ENCODE data around the gene SPINK7.

SPINK7 gene

GRCh38 chr5:148353634-148354033 lies 41.4 kb downstream of the SPINK7 start:
- Mint-ChIP-seq H3K9me3 (peaks cover under 1% of the 10 kb centered on the region), H3K4me1 (no peaks in the 10 kb centered on the region), H3K4me3 (no peak overlapping the region), H3K27ac (no peak overlapping the region), H3K36me3 (ENCODE audit: low read depth) (no peaks in the 10 kb centered on the region), H3K27me3 (ENCODE audit: low read depth) (no peaks in the 10 kb centered on the region)
- no peak for TF ChIP-seq CTCF (IDR thresholded peaks at IDR 0.05; ENCODE audit: unreplicated experiment in 3 of 3)

DNA sequence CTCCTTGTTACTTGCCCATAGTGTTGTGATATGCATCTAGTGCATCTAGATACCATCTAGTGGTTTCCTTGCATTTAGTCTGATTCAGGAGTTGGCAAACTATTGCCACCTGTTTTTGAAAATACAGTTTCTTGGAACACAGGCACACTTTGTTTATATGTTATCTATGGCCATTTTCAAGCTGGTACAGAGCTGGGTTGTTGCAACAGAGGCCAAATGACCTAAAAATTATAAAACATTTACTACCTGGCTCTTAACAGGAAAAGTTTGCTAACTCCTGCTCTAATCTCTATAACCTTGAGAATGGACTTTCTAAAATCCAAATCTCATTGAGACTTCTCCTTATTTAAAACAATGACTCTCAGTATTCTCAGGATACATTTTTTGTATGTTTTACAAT lies 52.1 kb downstream of the SPINK7 start:
- no peak overlapping the region for H3K4me3 Mint-ChIP-seq
- H3K9me3 Mint-ChIP-seq: peaks cover 5% of the 10 kb centered on the region
- H3K27ac Mint-ChIP-seq: no peak overlapping the region
- no peaks in the 10 kb centered on the region for H3K4me1 Mint-ChIP-seq
- H3K27me3 Mint-ChIP-seq (ENCODE audit: low read depth): no peaks in the 10 kb centered on the region
- no peak for TF ChIP-seq CTCF (IDR thresholded peaks at IDR 0.05; ENCODE audit: unreplicated experiment in 3 of 3)
- no peaks in the 10 kb centered on the region for H3K36me3 Mint-ChIP-seq (ENCODE audit: low read depth)
